HepG2 (cell line): ENCODE data around the gene ZBTB32. TPM values are rescaled to one million over a fixed set of nuclear protein-coding genes. Genes with fewer than 3 reads are reported as not detected.

Experiments used
- ATF7 ChIP-seq, 2 experiments: fragments of 450-650 bp in 1 of 2; sonication (generic) in 1 of 2; formaldehyde crosslinking in 1 of 2; IDR thresholded peaks; 2 replicates each; pipeline versions ENCODE4 v1.4.0 to v1.6.1; 2016 to 2020; ENCODE audit warnings: antibody characterized with exemption in 1 of 2, mild to moderate bottlenecking in 1 of 2, missing genetic modification reagents in 1 of 2
- CCDC6 ChIP-seq: sonication (generic); formaldehyde crosslinking; IDR thresholded peaks from 2 replicates; pipeline ENCODE4 v1.8.1; 2022; ENCODE audit warnings: mild to moderate bottlenecking, missing genetic modification reagents, moderate library complexity
- KMT2A ChIP-seq: sonication (generic); formaldehyde crosslinking; IDR thresholded peaks from 2 replicates; pipeline ENCODE4 v1.4.0; 2020; ENCODE audit warnings: missing genetic modification reagents
- MIXL1 ChIP-seq: IDR thresholded peaks from 2 replicates; pipeline ENCODE4 v1.6.1; 2016
- NR2F6 ChIP-seq, 2 experiments: IDR thresholded peaks; 2 replicates each; pipeline ENCODE4 v1.6.1; 2016; ENCODE audit warnings: antibody characterized with exemption in 1 of 2, mild to moderate bottlenecking in 1 of 2
- PPARG ChIP-seq: conservative IDR thresholded peaks from 2 replicates; pipeline ENCODE4 v1.6.1; 2016; ENCODE audit warnings: missing biosample characterization, missing genetic modification reagents
- ZBTB1 ChIP-seq: sonication (generic); formaldehyde crosslinking; IDR thresholded peaks from 2 replicates; pipeline ENCODE4 v1.4.0; 2020; ENCODE audit warnings: missing genetic modification reagents, borderline replicate concordance
- ZNF17 ChIP-seq: sonication (generic); formaldehyde crosslinking; IDR thresholded peaks from 2 replicates; pipeline ENCODE4 v1.5.0; 2020; ENCODE audit warnings: mild to moderate bottlenecking, missing genetic modification reagents
- ZNF432 ChIP-seq: sonication (generic); formaldehyde crosslinking; IDR thresholded peaks from 2 replicates; pipeline ENCODE4 v1.5.0; 2020; ENCODE audit warnings: missing genetic modification reagents, mild to moderate bottlenecking, borderline replicate concordance
- ZNF589 ChIP-seq: sonication (generic); formaldehyde crosslinking; conservative IDR thresholded peaks from 2 replicates; pipeline ENCODE4 v1.8.0; 2022; ENCODE audit warnings: mild to moderate bottlenecking, moderate library complexity, missing genetic modification reagents
- ZNF615 ChIP-seq: sonication (generic); formaldehyde crosslinking; IDR thresholded peaks from 2 replicates; pipeline ENCODE4 v1.5.0; 2020; ENCODE audit warnings: mild to moderate bottlenecking, missing genetic modification reagents, borderline replicate concordance
- ZNF652 ChIP-seq: IDR thresholded peaks from 2 replicates; pipeline ENCODE4 v1.6.1; 2016; ENCODE audit warnings: low read depth, borderline replicate concordance
- ZNF709 ChIP-seq: sonication (generic); formaldehyde crosslinking; IDR thresholded peaks from 2 replicates; pipeline ENCODE4 v1.5.0; 2020; ENCODE audit warnings: mild to moderate bottlenecking, missing genetic modification reagents
- ZNF720 ChIP-seq: sonication (generic); formaldehyde crosslinking; IDR thresholded peaks from 2 replicates; pipeline ENCODE4 v1.4.0; 2020; ENCODE audit warnings: missing genetic modification reagents
- ZSCAN12 ChIP-seq: sonication (generic); formaldehyde crosslinking; IDR thresholded peaks from 2 replicates; pipeline ENCODE4 v1.9.0; 2021; ENCODE audit warnings: mild to moderate bottlenecking, missing genetic modification reagents
- polyA plus RNA-seq, 8 experiments: library from polyadenylated mRNA; depleted of rRNA in 3 of 8; stranded (reverse) in 7 of 8; unstranded in 1 of 8; fragments of >200 nt; fragmentation: Illumina TruSeq in 4 of 8; extraction: Trizol in 4 of 8; gene quantifications; 2 replicates each; pipeline versions ENCODE4 v1.2.1 to v1.2.3, GENCODE V29; 2011 to 2016; ENCODE audit warnings: low read depth in 4 of 8, missing spikeins in 1 of 8, mixed read lengths in 1 of 8; ENCODE audit not compliant: insufficient read depth in 1 of 8
- total RNA-seq, 5 experiments: library from RNA; depleted of rRNA; stranded (reverse); fragments of >200 nt; fragmentation: Illumina TruSeq; extraction: Trizol; gene quantifications; 2 replicates each; pipeline ENCODE4 v1.2.3, GENCODE V29; 2016; ENCODE audit warnings: low read depth in 1 of 5
- TF ChIP-seq, protein P1 (sequence below): sonication (generic); formaldehyde crosslinking; IDR thresholded peaks from 2 replicates; pipeline ENCODE4 v1.4.0; 2020; ENCODE audit warnings: missing genetic modification reagents
- TF ChIP-seq, protein P2 (sequence below): sonication (generic); formaldehyde crosslinking; IDR thresholded peaks from 2 replicates; pipeline ENCODE4 v1.8.1; 2023; ENCODE audit warnings: mild to moderate bottlenecking, missing genetic modification reagents
- TF ChIP-seq, protein P3 (sequence below): sonication (generic); formaldehyde crosslinking; IDR thresholded peaks from 2 replicates; pipeline ENCODE4 v1.4.0; 2020; ENCODE audit warnings: missing genetic modification reagents
- TF ChIP-seq, protein P4 (sequence below): IDR thresholded peaks from 2 replicates; pipeline ENCODE4 v1.6.1; 2016

ZBTB32 gene
- total and polyA plus RNA-seq, 2 of the 13 experiments (the other 11 are each of a cell fraction or from before 2014, with no cell fraction given): not detected

DNA sequence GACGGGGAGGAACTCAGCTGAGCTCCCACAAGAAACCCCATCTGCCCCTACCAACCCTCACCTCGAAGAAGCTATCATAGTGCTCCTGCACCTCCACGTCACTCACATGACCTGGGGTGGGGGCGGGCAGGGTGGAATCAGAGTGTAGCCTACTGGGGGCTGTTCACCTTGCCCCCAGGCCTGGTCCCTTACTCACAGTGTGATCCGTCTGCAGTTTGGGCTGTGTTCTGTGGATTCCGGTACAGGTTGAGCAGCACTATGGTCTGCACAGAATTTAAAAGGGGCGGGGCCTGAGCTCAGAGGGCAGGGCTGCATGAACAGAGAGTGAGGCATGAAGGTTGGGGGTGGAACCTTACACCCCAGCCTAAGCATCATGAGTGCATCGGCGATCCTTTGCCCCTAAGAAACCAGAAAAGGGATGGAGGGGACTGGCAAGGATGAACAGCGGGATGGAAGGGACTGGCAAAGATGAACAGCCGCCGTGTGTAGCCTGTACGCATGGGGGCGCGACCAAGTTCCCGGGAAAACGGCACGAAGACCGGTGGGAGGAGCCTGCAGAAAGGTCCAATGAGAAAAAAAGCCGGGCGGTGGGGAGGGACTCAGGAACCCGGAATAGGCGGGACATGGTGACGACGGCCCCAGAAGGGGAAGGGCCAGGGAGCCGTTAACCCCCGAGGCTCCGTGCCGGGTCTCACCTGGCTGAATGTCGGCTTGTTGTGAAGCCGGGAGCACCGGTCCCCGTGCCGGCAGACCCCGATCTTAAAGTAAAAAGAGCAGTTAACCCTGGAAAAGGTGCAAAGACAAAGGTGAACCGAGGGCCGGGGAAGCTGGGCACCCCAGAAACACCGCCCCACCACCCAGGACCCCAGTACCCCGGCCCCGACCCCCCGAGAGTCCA, 40.3 kb downstream of the ZBTB32 start (continued):
- TF ChIP-seq ZSCAN12 (CRISPR knock-in tag): no peak
- peak; percentile 99 for TF ChIP-seq ZNF652 (CRISPR knock-in tag)
- no peak for TF ChIP-seq ZNF709
- no peak for TF ChIP-seq NR2F6 (IDR thresholded peaks at IDR 0.05)
- TF ChIP-seq NR2F6 (CRISPR knock-in tag; IDR thresholded peaks at IDR 0.05): no peak; the same call in 1 of the 2 replicates
- TF ChIP-seq ATF7 (IDR thresholded peaks at IDR 0.05): no peak
- TF ChIP-seq ATF7 (CRISPR knock-in tag; IDR thresholded peaks at IDR 0.05): no peak
- no peak for TF ChIP-seq PPARG (CRISPR knock-in tag)
- TF ChIP-seq ZBTB1 (CRISPR knock-in tag): no peak
- no peak for TF ChIP-seq KMT2A
- no peak for TF ChIP-seq ZNF17 (CRISPR knock-in tag)
- TF ChIP-seq ZNF589 (CRISPR knock-in tag): no peak
- no peak for TF ChIP-seq CCDC6 (CRISPR knock-in tag)
- TF ChIP-seq, protein P1, sequence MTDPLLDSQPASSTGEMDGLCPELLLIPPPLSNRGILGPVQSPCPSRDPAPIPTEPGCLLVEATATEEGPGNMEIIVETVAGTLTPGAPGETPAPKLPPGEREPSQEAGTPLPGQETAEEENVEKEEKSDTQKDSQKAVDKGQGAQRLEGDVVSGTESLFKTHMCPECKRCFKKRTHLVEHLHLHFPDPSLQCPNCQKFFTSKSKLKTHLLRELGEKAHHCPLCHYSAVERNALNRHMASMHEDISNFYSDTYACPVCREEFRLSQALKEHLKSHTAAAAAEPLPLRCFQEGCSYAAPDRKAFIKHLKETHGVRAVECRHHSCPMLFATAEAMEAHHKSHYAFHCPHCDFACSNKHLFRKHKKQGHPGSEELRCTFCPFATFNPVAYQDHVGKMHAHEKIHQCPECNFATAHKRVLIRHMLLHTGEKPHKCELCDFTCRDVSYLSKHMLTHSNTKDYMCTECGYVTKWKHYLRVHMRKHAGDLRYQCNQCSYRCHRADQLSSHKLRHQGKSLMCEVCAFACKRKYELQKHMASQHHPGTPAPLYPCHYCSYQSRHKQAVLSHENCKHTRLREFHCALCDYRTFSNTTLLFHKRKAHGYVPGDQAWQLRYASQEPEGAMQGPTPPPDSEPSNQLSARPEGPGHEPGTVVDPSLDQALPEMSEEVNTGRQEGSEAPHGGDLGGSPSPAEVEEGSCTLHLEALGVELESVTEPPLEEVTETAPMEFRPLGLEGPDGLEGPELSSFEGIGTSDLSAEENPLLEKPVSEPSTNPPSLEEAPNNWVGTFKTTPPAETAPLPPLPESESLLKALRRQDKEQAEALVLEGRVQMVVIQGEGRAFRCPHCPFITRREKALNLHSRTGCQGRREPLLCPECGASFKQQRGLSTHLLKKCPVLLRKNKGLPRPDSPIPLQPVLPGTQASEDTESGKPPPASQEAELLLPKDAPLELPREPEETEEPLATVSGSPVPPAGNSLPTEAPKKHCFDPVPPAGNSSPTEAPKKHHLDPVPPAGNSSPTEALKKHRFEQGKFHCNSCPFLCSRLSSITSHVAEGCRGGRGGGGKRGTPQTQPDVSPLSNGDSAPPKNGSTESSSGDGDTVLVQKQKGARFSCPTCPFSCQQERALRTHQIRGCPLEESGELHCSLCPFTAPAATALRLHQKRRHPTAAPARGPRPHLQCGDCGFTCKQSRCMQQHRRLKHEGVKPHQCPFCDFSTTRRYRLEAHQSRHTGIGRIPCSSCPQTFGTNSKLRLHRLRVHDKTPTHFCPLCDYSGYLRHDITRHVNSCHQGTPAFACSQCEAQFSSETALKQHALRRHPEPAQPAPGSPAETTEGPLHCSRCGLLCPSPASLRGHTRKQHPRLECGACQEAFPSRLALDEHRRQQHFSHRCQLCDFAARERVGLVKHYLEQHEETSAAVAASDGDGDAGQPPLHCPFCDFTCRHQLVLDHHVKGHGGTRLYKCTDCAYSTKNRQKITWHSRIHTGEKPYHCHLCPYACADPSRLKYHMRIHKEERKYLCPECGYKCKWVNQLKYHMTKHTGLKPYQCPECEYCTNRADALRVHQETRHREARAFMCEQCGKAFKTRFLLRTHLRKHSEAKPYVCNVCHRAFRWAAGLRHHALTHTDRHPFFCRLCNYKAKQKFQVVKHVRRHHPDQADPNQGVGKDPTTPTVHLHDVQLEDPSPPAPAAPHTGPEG (CRISPR knock-in tag): no peak
- TF ChIP-seq, protein P2, sequence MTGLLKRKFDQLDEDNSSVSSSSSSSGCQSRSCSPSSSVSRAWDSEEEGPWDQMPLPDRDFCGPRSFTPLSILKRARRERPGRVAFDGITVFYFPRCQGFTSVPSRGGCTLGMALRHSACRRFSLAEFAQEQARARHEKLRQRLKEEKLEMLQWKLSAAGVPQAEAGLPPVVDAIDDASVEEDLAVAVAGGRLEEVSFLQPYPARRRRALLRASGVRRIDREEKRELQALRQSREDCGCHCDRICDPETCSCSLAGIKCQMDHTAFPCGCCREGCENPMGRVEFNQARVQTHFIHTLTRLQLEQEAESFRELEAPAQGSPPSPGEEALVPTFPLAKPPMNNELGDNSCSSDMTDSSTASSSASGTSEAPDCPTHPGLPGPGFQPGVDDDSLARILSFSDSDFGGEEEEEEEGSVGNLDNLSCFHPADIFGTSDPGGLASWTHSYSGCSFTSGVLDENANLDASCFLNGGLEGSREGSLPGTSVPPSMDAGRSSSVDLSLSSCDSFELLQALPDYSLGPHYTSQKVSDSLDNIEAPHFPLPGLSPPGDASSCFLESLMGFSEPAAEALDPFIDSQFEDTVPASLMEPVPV (CRISPR knock-in tag): no peak
- no peak for TF ChIP-seq ZNF720
- TF ChIP-seq, protein P3, sequence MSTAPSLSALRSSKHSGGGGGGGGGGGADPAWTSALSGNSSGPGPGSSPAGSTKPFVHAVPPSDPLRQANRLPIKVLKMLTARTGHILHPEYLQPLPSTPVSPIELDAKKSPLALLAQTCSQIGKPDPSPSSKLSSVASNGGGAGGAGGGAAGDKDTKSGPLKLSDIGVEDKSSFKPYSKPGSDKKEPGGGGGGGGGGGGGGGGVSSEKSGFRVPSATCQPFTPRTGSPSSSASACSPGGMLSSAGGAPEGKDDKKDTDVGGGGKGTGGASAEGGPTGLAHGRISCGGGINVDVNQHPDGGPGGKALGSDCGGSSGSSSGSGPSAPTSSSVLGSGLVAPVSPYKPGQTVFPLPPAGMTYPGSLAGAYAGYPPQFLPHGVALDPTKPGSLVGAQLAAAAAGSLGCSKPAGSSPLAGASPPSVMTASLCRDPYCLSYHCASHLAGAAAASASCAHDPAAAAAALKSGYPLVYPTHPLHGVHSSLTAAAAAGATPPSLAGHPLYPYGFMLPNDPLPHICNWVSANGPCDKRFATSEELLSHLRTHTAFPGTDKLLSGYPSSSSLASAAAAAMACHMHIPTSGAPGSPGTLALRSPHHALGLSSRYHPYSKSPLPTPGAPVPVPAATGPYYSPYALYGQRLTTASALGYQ (CRISPR knock-in tag): no peak
- no peak for TF ChIP-seq ZNF615 (CRISPR knock-in tag)
- TF ChIP-seq, protein P4, sequence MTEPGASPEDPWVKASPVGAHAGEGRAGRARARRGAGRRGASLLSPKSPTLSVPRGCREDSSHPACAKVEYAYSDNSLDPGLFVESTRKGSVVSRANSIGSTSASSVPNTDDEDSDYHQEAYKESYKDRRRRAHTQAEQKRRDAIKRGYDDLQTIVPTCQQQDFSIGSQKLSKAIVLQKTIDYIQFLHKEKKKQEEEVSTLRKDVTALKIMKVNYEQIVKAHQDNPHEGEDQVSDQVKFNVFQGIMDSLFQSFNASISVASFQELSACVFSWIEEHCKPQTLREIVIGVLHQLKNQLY (CRISPR knock-in tag): no peak
- no peak for TF ChIP-seq MIXL1 (CRISPR knock-in tag)
- TF ChIP-seq ZNF432 (CRISPR knock-in tag): no peak
